GM18519 (cell line): ENCODE results near the gene GAREM1.

Experiments used
- ATAC-seq: cut with Tn5 transposase; IDR thresholded peaks from one replicate; pipeline ENCODE4 v1.9.1; 2021; ENCODE audit warnings: mild to moderate bottlenecking, moderate library complexity; ENCODE audit not compliant: unreplicated experiment, low FRiP score

The GAREM1 gene

DNA sequence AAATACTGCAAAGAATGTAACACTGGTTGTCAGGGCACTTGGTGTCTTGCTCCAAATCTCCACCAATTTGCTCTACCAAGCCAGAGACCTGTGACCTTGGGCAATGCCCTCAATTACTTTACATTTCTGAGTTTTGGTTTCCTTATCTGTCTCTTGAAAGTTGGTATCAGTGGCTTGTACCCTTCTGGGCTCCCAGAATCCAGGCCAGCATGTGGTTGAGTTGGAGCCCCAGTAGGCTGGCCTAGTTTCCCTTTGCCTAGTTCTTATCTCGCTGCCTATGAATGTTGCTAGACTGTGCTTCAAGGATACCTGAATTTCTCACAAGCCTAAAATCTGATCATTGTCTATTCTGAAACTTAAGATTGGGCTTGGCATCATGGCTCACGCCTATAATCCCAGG, 254.3 kb downstream of the GAREM1 start:
- ATAC-seq = no peak

DNA sequence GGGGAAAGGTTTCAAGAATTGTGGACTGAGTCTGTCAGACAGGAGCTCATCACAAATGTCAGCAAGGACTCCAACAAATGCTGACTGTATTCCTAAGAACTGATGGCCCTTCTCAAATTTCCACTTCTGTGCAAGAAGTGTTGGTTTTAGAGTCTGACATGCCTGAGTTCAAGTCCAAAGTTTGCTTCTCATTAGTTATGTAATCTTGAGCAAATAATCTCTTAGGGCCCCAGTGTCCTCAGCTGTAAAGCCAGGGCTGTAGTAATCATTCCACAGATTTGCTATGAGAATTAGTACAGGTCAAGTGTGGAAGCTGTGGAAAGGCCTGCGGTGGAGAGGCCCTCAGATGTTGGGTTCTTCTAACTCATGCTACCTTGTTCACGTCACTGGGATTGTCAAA, 257.0 kb downstream of the GAREM1 start:
- ATAC-seq = no peak
